Esophagus (tissue), 2 donors: ENCODE results near the gene SLC39A11. TPM values are rescaled to one million over a fixed set of nuclear protein-coding genes. Genes with fewer than 3 reads are reported as not detected.
A peak's percentile ranks its signal among the peaks of the same experiment; 100 is the strongest.

Source experiments
- H3K27ac ChIP-seq, 2 donors: one replicate each; pipeline ENCODE4 v1.5.1; 2013; ENCODE audit warnings: low read depth in 2 of 2, mild to moderate bottlenecking in 2 of 2, inconsistent platforms in 1 of 2, low read length in 1 of 2, moderate library complexity in 1 of 2
- H3K27me3 ChIP-seq, 2 donors: one replicate each; pipeline ENCODE4 v1.6.1; 2013; ENCODE audit warnings: low read length in 2 of 2, control low read depth in 1 of 2, mild to moderate bottlenecking in 1 of 2; ENCODE audit not compliant: insufficient read depth in 2 of 2, control insufficient read depth in 1 of 2
- H3K36me3 ChIP-seq, 2 donors: one replicate each; pipeline ENCODE4 v1.6.1; 2013; ENCODE audit warnings: low read length in 1 of 2; ENCODE audit not compliant: control insufficient read depth in 2 of 2, insufficient read depth in 2 of 2
- H3K4me1 ChIP-seq, 2 donors: one replicate each; pipeline ENCODE4 v1.6.1; 2013; ENCODE audit warnings: low read length in 1 of 2; ENCODE audit not compliant: control insufficient read depth in 2 of 2, insufficient read depth in 2 of 2
- H3K4me3 ChIP-seq, 2 donors: one replicate each; pipeline ENCODE4 v1.5.1; 2013; ENCODE audit warnings: low read length in 2 of 2, mild to moderate bottlenecking in 2 of 2, low read depth in 1 of 2, moderate library complexity in 1 of 2
- H3K9me3 ChIP-seq, 2 donors: one replicate each; pipeline ENCODE4 v1.6.1; 2013; ENCODE audit warnings: mild to moderate bottlenecking in 2 of 2, low read depth in 1 of 2, low read length in 1 of 2, moderate library complexity in 1 of 2; ENCODE audit not compliant: control insufficient read depth in 2 of 2, insufficient read depth in 1 of 2
- WGBS, 2 donors: extraction: QIAGEN DNeasy Blood & Tissue Kit; methylation state at CpG; one replicate each; pipeline ENCODE4 v1.1.7; 2013; 5-methylcytosine and 5-hydroxymethylcytosine counted together
- polyA plus RNA-seq, 2 donors: library from polyadenylated mRNA; stranded (reverse); fragments of 200-250 nt; gene quantifications; one replicate each; pipeline ENCODE4 v1.2.3, GENCODE V29; 2013
- donor health status: healthy with polysubstance abuse.
- donor health status: Bipolar disorder and iron deficiency.

Gene SLC39A11
- polyA plus RNA-seq, 2 donors, result 10.6 to 11.7 TPM

GRCh38 chr17:73089322-73090317, 2.9 kb downstream of the SLC39A11 start:
- H3K36me3 ChIP-seq, result peaks cover 0 to 9% of the 10 kb centered on the region in 2 donors
- 68 to 77% methylated on average over 12 of the region's 12 CpGs for WGBS, 2 donors
- H3K27ac ChIP-seq, result peak overlapping the region; percentile 38 to 50
- no peaks in the 10 kb centered on the region for H3K27me3 ChIP-seq
- peaks cover 0 to 2% of the 10 kb centered on the region in 2 donors for H3K9me3 ChIP-seq
- H3K4me3 ChIP-seq, result no peak overlapping the region
- peaks cover 4 to 8% of the 10 kb centered on the region in 2 donors for H3K4me1 ChIP-seq

GRCh38 chr17:73088561-73088960, 3.9 kb downstream of the SLC39A11 start:
- Histone ChIP-seq H3K36me3 (peaks cover 0 to 9% of the 10 kb centered on the region in 2 donors), H3K27me3 (no peaks in the 10 kb centered on the region), H3K27ac (no peak overlapping the region), H3K4me1 (peaks cover 4 to 8% of the 10 kb centered on the region in 2 donors), H3K4me3 (no peak overlapping the region), H3K9me3 (peaks cover 0 to 2% of the 10 kb centered on the region in 2 donors)
- WGBS, 2 donors, result 91 to 94% methylated on average over 10 of the region's 10 CpGs

- no peaks in the 10 kb centered on the region for H3K4me1 ChIP-seq
- H3K4me3 ChIP-seq, result no peak overlapping the region
- H3K36me3 ChIP-seq, result peaks cover 0 to 9% of the 10 kb centered on the region in 2 donors
- no peaks in the 10 kb centered on the region for H3K27me3 ChIP-seq
- no peak overlapping the region for H3K27ac ChIP-seq
- H3K9me3 ChIP-seq, result no peaks in the 10 kb centered on the region
- 46 to 57% methylated on average over 3 of the region's 3 CpGs for WGBS, 2 donors
Observed at GRCh38 chr17:73083432-73083831, 9.1 kb downstream of the SLC39A11 start.

- H3K9me3 ChIP-seq, result no peaks in the 10 kb centered on the region
- no peak overlapping the region for H3K27ac ChIP-seq
- H3K4me1 ChIP-seq, result no peaks in the 10 kb centered on the region
- H3K4me3 ChIP-seq, result no peak overlapping the region
- 71 to 85% methylated on average over 2 of the region's 2 CpGs for WGBS, 2 donors
- H3K36me3 ChIP-seq, result peaks cover 0 to 7% of the 10 kb centered on the region in 2 donors
- no peaks in the 10 kb centered on the region for H3K27me3 ChIP-seq
Observed at GRCh38 chr17:73074566-73074965, 17.9 kb downstream of the SLC39A11 start.

GRCh38 chr17:73072219-73072962, 20.1 kb downstream of the SLC39A11 start:
- no peaks in the 10 kb centered on the region for H3K27me3 ChIP-seq
- peaks cover 0 to 4% of the 10 kb centered on the region in 2 donors for H3K4me1 ChIP-seq
- no peak overlapping the region for H3K4me3 ChIP-seq
- 80 to 91% methylated on average over 14 of the region's 14 CpGs for WGBS, 2 donors
- no peak overlapping the region for H3K27ac ChIP-seq
- no peaks in the 10 kb centered on the region for H3K9me3 ChIP-seq
- peaks cover 0 to 7% of the 10 kb centered on the region in 2 donors for H3K36me3 ChIP-seq

- Histone ChIP-seq H3K9me3 (no peaks in the 10 kb centered on the region), H3K27me3 (no peaks in the 10 kb centered on the region), H3K4me1 (peaks cover 0 to 4% of the 10 kb centered on the region in 2 donors), H3K4me3 (no peak overlapping the region), H3K27ac (no peak overlapping the region), H3K36me3 (peaks cover 0 to 7% of the 10 kb centered on the region in 2 donors)
- WGBS, 2 donors, result 85 to 88% methylated on average over 8 of the region's 8 CpGs
Observed at GRCh38 chr17:73071066-73071999, 21.2 kb downstream of the SLC39A11 start.

- no peak overlapping the region for H3K4me3 ChIP-seq
- no peak overlapping the region for H3K27ac ChIP-seq
- H3K9me3 ChIP-seq, result no peaks in the 10 kb centered on the region
- peaks cover 3 to 4% of the 10 kb centered on the region in 2 donors for H3K4me1 ChIP-seq
- 74% methylated on average over 3 of the region's 3 CpGs for WGBS, 2 donors
- peaks cover 0 to 7% of the 10 kb centered on the region in 2 donors for H3K36me3 ChIP-seq
- no peaks in the 10 kb centered on the region for H3K27me3 ChIP-seq
Observed at GRCh38 chr17:73069841-73070240, 22.6 kb downstream of the SLC39A11 start.

- Histone ChIP-seq H3K27me3 (no peaks in the 10 kb centered on the region), H3K27ac (no peak overlapping the region)
- WGBS, 2 donors, result 62 to 74% methylated on average over 5 of the region's 5 CpGs
Observed at GRCh38 chr17:73069164-73069770, 23.2 kb downstream of the SLC39A11 start.

More at GRCh38 chr17:73069164-73069770, 23.2 kb downstream of the SLC39A11 start:
- H3K4me3 ChIP-seq, result no peak overlapping the region
- H3K36me3 ChIP-seq, result peaks cover 0 to 7% of the 10 kb centered on the region in 2 donors
- no peaks in the 10 kb centered on the region for H3K9me3 ChIP-seq
- H3K4me1 ChIP-seq, result peaks cover 3 to 7% of the 10 kb centered on the region in 2 donors
